Right lung (tissue), 5 donors: ENCODE measurements around the gene C15orf62. TPM values are rescaled to one million over a fixed set of nuclear protein-coding genes. Genes with fewer than 3 reads are reported as not detected.

Experiments
- DNase-seq, 2 donors: peaks; one replicate each; pipeline ENCODE4 v3.0.0-alpha.2; 2013
- polyA plus RNA-seq, 5 donors: library from polyadenylated mRNA; unstranded; fragments of 120-200 nt; gene quantifications; one replicate each; pipeline versions ENCODE4 v1.2.1 to v1.2.3, GENCODE V29; 2013; ENCODE audit warnings: inconsistent platforms in 1 of 5, low replicate concordance in 1 of 5; ENCODE audit not compliant: insufficient read length in 5 of 5, insufficient read depth in 1 of 5

C15orf62 gene
- polyA plus RNA-seq, 5 donors = 2.6 to 4.6 (median 3.8) TPM

GRCh38 chr15:40808861-40809450 lies 39.2 kb downstream of the C15orf62 start:
- no peak for DNase-seq

DNA sequence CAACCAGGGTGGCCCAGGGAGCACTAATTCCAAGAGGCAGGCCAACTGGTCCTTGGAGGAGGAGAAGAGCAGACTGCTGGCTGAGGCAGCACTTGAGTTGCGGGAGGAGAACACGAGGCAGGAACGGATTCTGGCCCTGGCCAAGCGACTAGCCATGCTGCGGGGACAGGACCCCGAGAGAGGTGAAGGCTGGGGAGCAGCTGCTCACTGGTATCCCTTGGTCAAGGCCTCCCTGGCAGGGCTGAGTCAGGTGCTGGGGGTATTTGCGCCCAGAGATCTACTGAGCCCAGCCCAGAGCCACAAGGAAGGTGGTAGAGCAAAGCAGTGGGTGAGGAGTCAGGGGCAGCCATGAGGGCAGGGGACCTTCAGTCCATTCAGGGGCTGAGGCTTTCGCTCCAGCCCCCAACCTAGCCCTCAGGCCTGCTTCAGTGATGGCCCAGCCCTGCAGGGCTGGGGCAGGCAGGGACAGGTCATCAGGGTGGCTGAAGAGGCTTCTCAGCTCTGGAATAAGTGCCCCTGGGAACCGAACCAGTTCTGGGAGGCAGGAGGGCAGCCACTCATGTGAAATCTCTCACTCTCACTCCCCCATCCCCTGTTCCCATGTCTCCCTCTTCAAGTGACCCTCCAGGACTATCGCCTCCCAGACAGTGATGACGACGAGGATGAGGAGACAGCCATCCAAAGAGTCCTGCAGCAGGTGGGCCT lies 43.1 kb downstream of the C15orf62 start:
- DNase-seq = no peak

DNA sequence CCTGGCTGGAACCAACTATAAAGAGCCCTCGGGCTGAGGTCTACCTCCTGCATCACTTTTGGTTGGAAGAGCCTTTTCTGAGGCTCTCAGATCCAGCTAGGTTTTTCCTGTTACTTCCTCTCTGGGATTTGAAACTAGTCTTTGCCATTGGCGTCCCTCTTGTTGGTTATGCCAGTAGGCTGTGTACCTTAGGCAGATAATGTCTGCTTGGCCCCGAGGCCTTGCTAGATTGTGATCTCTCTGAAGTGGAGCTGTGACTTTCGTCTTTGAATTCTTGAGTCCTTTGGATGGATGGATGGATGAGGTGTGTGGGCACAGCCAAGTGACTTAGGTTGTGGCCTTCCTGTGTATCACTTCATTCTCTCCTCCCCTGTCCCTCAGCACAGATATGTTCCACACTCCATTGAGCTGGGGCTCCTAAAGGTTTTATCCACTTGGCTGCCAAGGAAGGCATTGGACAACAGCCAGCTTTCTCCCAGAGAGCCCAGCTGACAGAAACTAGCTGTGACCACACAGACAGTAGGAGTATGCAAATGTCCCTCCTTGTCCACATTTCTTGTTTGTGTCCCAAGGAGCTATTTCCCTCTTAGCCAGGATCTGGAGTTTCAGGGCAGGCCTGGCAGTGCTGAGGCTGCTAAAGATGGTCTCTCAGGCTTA lies 45.4 kb downstream of the C15orf62 start:
- DNase-seq = peak; percentile 36 to 55

DNA sequence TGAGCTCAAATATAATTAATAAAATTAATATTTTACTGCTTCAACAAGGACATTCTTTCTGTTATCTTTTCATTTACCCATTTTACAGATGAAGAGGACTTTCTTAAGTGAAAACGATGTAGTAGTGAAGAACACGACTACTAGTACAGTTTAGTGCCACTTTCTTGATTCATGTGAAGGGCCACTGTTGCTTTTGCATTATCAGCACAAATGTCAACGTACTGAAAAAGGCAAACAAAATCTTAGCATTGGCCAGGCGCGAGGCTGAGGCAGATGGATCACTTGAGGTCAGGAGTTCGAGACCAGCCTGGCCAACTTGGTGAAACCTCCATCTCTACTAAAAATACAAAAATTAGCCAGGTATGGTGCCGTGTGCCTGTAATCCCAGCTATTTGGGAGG lies 49.3 kb downstream of the C15orf62 start:
- no peak for DNase-seq

GRCh38 chr15:40821195-40821594 lies 51.4 kb downstream of the C15orf62 start:
- no peak for DNase-seq

Other genes starting within 250 kb of the C15orf62 start
- gene CCDC32, start 204.9 kb upstream of the C15orf62 start, polyA plus RNA-seq = 10 to 100 TPM; 24.9 to 31.4 (median 25.7) TPM
- 10 to 100 TPM in 1 of 5 donors, 1 to 10 TPM in 4; 6.3 to 11.1 (median 7.9) TPM for gene RPUSD2, start 200.7 kb upstream of the C15orf62 start, polyA plus RNA-seq
- gene KNL1, start 175.7 kb upstream of the C15orf62 start, polyA plus RNA-seq = 10 to 100 TPM in 4 of 5 donors, 1 to 10 TPM in 1; 9.3 to 43.3 (median 19.7) TPM
- gene RAD51, start 74.8 kb upstream of the C15orf62 start, polyA plus RNA-seq = 10 to 100 TPM in 3 of 5 donors, 1 to 10 TPM in 2; 9.2 to 18.5 (median 12.2) TPM
- gene RMDN3, start 14.7 kb upstream of the C15orf62 start, polyA plus RNA-seq = 10 to 100 TPM; 28.9 to 39.0 (median 31.4) TPM
- 10 to 100 TPM; 11.5 to 18.8 (median 13.8) TPM for gene GCHFR, start 5.9 kb upstream of the C15orf62 start, polyA plus RNA-seq
- gene ZFYVE19, start 37.1 kb downstream of the C15orf62 start, polyA plus RNA-seq = 10 to 100 TPM; 26.2 to 32.5 (median 31.9) TPM
- gene DNAJC17, start 37.5 kb downstream of the C15orf62 start, polyA plus RNA-seq = 10 to 100 TPM; 37.2 to 44.9 (median 41.9) TPM
- under 1 TPM; 0.23 to 0.49 (median 0.37) TPM for gene PPP1R14D, start 58.7 kb downstream of the C15orf62 start, polyA plus RNA-seq
- gene SPINT1, start 74.1 kb downstream of the C15orf62 start, polyA plus RNA-seq = 10 to 100 TPM; 46.0 to 68.7 (median 58.4) TPM
- gene RHOV, start 104.3 kb downstream of the C15orf62 start, polyA plus RNA-seq = under 1 TPM; 0.36 to 0.60 (median 0.51) TPM
- gene VPS18, start 124.5 kb downstream of the C15orf62 start, polyA plus RNA-seq = 10 to 100 TPM in 3 of 5 donors, 1 to 10 TPM in 2; 9.2 to 14.5 (median 10.2) TPM
- gene DLL4, start 159.4 kb downstream of the C15orf62 start, polyA plus RNA-seq = 10 to 100 TPM; 12.7 to 24.7 (median 19.7) TPM
- 1 to 10 TPM in 4 of 5 donors, under 1 TPM in 1; 0.73 to 1.5 (median 1.1) TPM for gene CHAC1, start 183.5 kb downstream of the C15orf62 start, polyA plus RNA-seq